ENCODE data around the gene LMAN1L. TPM values are rescaled to one million over a fixed set of nuclear protein-coding genes. Genes with fewer than 3 reads are reported as not detected.

The LMAN1L gene
- polyA plus RNA-seq, 1 donor: not detected

GRCh38 chr15:74820056-74820455 is 7.4 kb downstream of the LMAN1L start:
- no CpG with 5 or more reads among the region's 5 CpGs for WGBS (ENCODE audit: insufficient coverage, low lambda C conversion rate)
- H3K4me1 ChIP-seq (ENCODE audit: control insufficient read depth, insufficient read depth, low read length): peaks cover 5% of the 10 kb centered on the region
- peaks cover 14% of the 10 kb centered on the region for H3K27me3 ChIP-seq (ENCODE audit: control insufficient read depth, insufficient read depth, low read length)
- H3K9me3 ChIP-seq (ENCODE audit: control insufficient read depth, low read depth, low read length): no peaks in the 10 kb centered on the region
- H3K36me3 ChIP-seq (ENCODE audit: control insufficient read depth, insufficient read depth, low read length): no peaks in the 10 kb centered on the region
- no peak overlapping the region for H3K27ac ChIP-seq (ENCODE audit: low read length)
- H3K4me3 ChIP-seq (ENCODE audit: low read length): no peak overlapping the region
- no peak for DNase-seq

- Histone ChIP-seq H3K9me3 (ENCODE audit: control insufficient read depth, low read depth, low read length) (no peaks in the 10 kb centered on the region), H3K27me3 (ENCODE audit: control insufficient read depth, insufficient read depth, low read length) (peaks cover 24% of the 10 kb centered on the region), H3K4me1 (ENCODE audit: control insufficient read depth, insufficient read depth, low read length) (peaks cover 7% of the 10 kb centered on the region), H3K27ac (ENCODE audit: low read length) (no peak overlapping the region), H3K4me3 (ENCODE audit: low read length) (no peak overlapping the region), H3K36me3 (ENCODE audit: control insufficient read depth, insufficient read depth, low read length) (no peaks in the 10 kb centered on the region)
- no peak for DNase-seq
- no CpG with 5 or more reads among the region's 11 CpGs for WGBS (ENCODE audit: insufficient coverage, low lambda C conversion rate)
Observed at GRCh38 chr15:74821091-74821789, 8.6 kb downstream of the LMAN1L start.

GRCh38 chr15:74821790-74822158 is 9.1 kb downstream of the LMAN1L start:
- Histone ChIP-seq H3K27ac (ENCODE audit: low read length) (no peak overlapping the region), H3K36me3 (ENCODE audit: control insufficient read depth, insufficient read depth, low read length) (no peaks in the 10 kb centered on the region), H3K4me3 (ENCODE audit: low read length) (no peak overlapping the region), H3K9me3 (ENCODE audit: control insufficient read depth, low read depth, low read length) (no peaks in the 10 kb centered on the region), H3K4me1 (ENCODE audit: control insufficient read depth, insufficient read depth, low read length) (peaks cover 8% of the 10 kb centered on the region), H3K27me3 (ENCODE audit: control insufficient read depth, insufficient read depth, low read length) (peaks cover 28% of the 10 kb centered on the region)
- DNase-seq: no peak
- WGBS (ENCODE audit: insufficient coverage, low lambda C conversion rate): 100% methylated on average over 1 of the region's 7 CpGs

GRCh38 chr15:74822233-74822632 is 9.6 kb downstream of the LMAN1L start:
- Histone ChIP-seq H3K4me1 (ENCODE audit: control insufficient read depth, insufficient read depth, low read length) (peaks cover 9% of the 10 kb centered on the region), H3K4me3 (ENCODE audit: low read length) (no peak overlapping the region), H3K27me3 (ENCODE audit: control insufficient read depth, insufficient read depth, low read length) (peaks cover 33% of the 10 kb centered on the region), H3K36me3 (ENCODE audit: control insufficient read depth, insufficient read depth, low read length) (no peaks in the 10 kb centered on the region), H3K9me3 (ENCODE audit: control insufficient read depth, low read depth, low read length) (no peaks in the 10 kb centered on the region), H3K27ac (ENCODE audit: low read length) (no peak overlapping the region)
- no peak for DNase-seq
- no CpG with 5 or more reads among the region's 4 CpGs for whole genome bisulfite sequencing (ENCODE audit: insufficient coverage, low lambda C conversion rate)

- H3K4me3 ChIP-seq (ENCODE audit: low read length): no peak overlapping the region
- DNase-seq: no peak
- H3K36me3 ChIP-seq (ENCODE audit: control insufficient read depth, insufficient read depth, low read length): no peaks in the 10 kb centered on the region
- WGBS (ENCODE audit: insufficient coverage, low lambda C conversion rate): no CpG with 5 or more reads among the region's 6 CpGs
- H3K9me3 ChIP-seq (ENCODE audit: control insufficient read depth, low read depth, low read length): no peaks in the 10 kb centered on the region
- peaks cover 43% of the 10 kb centered on the region for H3K27me3 ChIP-seq (ENCODE audit: control insufficient read depth, insufficient read depth, low read length)
- H3K27ac ChIP-seq (ENCODE audit: low read length): no peak overlapping the region
- peaks cover 9% of the 10 kb centered on the region for H3K4me1 ChIP-seq (ENCODE audit: control insufficient read depth, insufficient read depth, low read length)
Observed at GRCh38 chr15:74823324-74823723, 10.7 kb downstream of the LMAN1L start.

- H3K4me3 ChIP-seq (ENCODE audit: low read length): no peak overlapping the region
- no peaks in the 10 kb centered on the region for H3K9me3 ChIP-seq (ENCODE audit: control insufficient read depth, low read depth, low read length)
- H3K27ac ChIP-seq (ENCODE audit: low read length): no peak overlapping the region
- H3K27me3 ChIP-seq (ENCODE audit: control insufficient read depth, insufficient read depth, low read length): peaks cover 49% of the 10 kb centered on the region
- H3K36me3 ChIP-seq (ENCODE audit: control insufficient read depth, insufficient read depth, low read length): no peaks in the 10 kb centered on the region
- WGBS (ENCODE audit: insufficient coverage, low lambda C conversion rate): 88% methylated on average over 1 of the region's 7 CpGs
- peaks cover 9% of the 10 kb centered on the region for H3K4me1 ChIP-seq (ENCODE audit: control insufficient read depth, insufficient read depth, low read length)
- DNase-seq: no peak
Observed at GRCh38 chr15:74824976-74825375, 12.3 kb downstream of the LMAN1L start.

GRCh38 chr15:74825866-74826265 is 13.2 kb downstream of the LMAN1L start:
- no peaks in the 10 kb centered on the region for H3K9me3 ChIP-seq (ENCODE audit: control insufficient read depth, low read depth, low read length)
- no peak overlapping the region for H3K27ac ChIP-seq (ENCODE audit: low read length)
- no peak for DNase-seq
- no CpG with 5 or more reads among the region's 10 CpGs for WGBS (ENCODE audit: insufficient coverage, low lambda C conversion rate)
- no peaks in the 10 kb centered on the region for H3K36me3 ChIP-seq (ENCODE audit: control insufficient read depth, insufficient read depth, low read length)
- H3K27me3 ChIP-seq (ENCODE audit: control insufficient read depth, insufficient read depth, low read length): peaks cover 49% of the 10 kb centered on the region
- no peak overlapping the region for H3K4me3 ChIP-seq (ENCODE audit: low read length)
- H3K4me1 ChIP-seq (ENCODE audit: control insufficient read depth, insufficient read depth, low read length): peaks cover 9% of the 10 kb centered on the region

- H3K36me3 ChIP-seq (ENCODE audit: control insufficient read depth, insufficient read depth, low read length): no peaks in the 10 kb centered on the region
- H3K4me3 ChIP-seq (ENCODE audit: low read length): no peak within 1 kb of the TSS
- no CpG with 5 or more reads among the region's 44 CpGs for WGBS (ENCODE audit: insufficient coverage, low lambda C conversion rate)
- peak in 1 of 2 donors; percentile 29 for DNase-seq
- H3K4me1 ChIP-seq (ENCODE audit: control insufficient read depth, insufficient read depth, low read length): peaks cover 12% of the 10 kb centered on the region
- H3K27me3 ChIP-seq (ENCODE audit: control insufficient read depth, insufficient read depth, low read length): peaks cover 49% of the 10 kb centered on the region
- H3K9me3 ChIP-seq (ENCODE audit: control insufficient read depth, low read depth, low read length): no peaks in the 10 kb centered on the region
- H3K27ac ChIP-seq (ENCODE audit: low read length): no peak within 1 kb of the TSS
Observed at GRCh38 chr15:74826364-74826819, 13.8 kb downstream of the LMAN1L start, which contains the start of gene CPLX3. TSS of gene CPLX3 (plus strand) at chr15:74826627. CDS start at chr15:74826704, 77 bp downstream.

- Histone ChIP-seq H3K4me3 (ENCODE audit: low read length) (no peak overlapping the region), H3K4me1 (ENCODE audit: control insufficient read depth, insufficient read depth, low read length) (peaks cover 17% of the 10 kb centered on the region), H3K27me3 (ENCODE audit: control insufficient read depth, insufficient read depth, low read length) (peaks cover 49% of the 10 kb centered on the region), H3K27ac (ENCODE audit: low read length) (no peak overlapping the region), H3K36me3 (ENCODE audit: control insufficient read depth, insufficient read depth, low read length) (no peaks in the 10 kb centered on the region), H3K9me3 (ENCODE audit: control insufficient read depth, low read depth, low read length) (no peaks in the 10 kb centered on the region)
- no CpG with 5 or more reads among the region's 21 CpGs for WGBS (ENCODE audit: insufficient coverage, low lambda C conversion rate)
- DNase-seq: no peak
Observed at GRCh38 chr15:74826921-74827320, 14.3 kb downstream of the LMAN1L start.

GRCh38 chr15:74827614-74828013 is 15.0 kb downstream of the LMAN1L start:
- peaks cover 49% of the 10 kb centered on the region for H3K27me3 ChIP-seq (ENCODE audit: control insufficient read depth, insufficient read depth, low read length)
- peaks cover 24% of the 10 kb centered on the region for H3K4me1 ChIP-seq (ENCODE audit: control insufficient read depth, insufficient read depth, low read length)
- H3K9me3 ChIP-seq (ENCODE audit: control insufficient read depth, low read depth, low read length): no peaks in the 10 kb centered on the region
- no peak for DNase-seq
- H3K4me3 ChIP-seq (ENCODE audit: low read length): no peak overlapping the region
- H3K36me3 ChIP-seq (ENCODE audit: control insufficient read depth, insufficient read depth, low read length): no peaks in the 10 kb centered on the region
- H3K27ac ChIP-seq (ENCODE audit: low read length): no peak overlapping the region
- no CpG with 5 or more reads among the region's 5 CpGs for WGBS (ENCODE audit: insufficient coverage, low lambda C conversion rate)

- no peak for DNase-seq
- Histone ChIP-seq H3K27me3 (ENCODE audit: control insufficient read depth, insufficient read depth, low read length) (peaks cover 47% of the 10 kb centered on the region), H3K27ac (ENCODE audit: low read length) (no peak overlapping the region), H3K9me3 (ENCODE audit: control insufficient read depth, low read depth, low read length) (no peaks in the 10 kb centered on the region), H3K4me1 (ENCODE audit: control insufficient read depth, insufficient read depth, low read length) (peaks cover 30% of the 10 kb centered on the region), H3K36me3 (ENCODE audit: control insufficient read depth, insufficient read depth, low read length) (no peaks in the 10 kb centered on the region), H3K4me3 (ENCODE audit: low read length) (no peak overlapping the region)
- WGBS (ENCODE audit: insufficient coverage, low lambda C conversion rate): 0% methylated on average over 1 of the region's 6 CpGs
Observed at GRCh38 chr15:74828835-74829234, 16.2 kb downstream of the LMAN1L start.

All from large intestine (tissue), 3 donors.